GM19463 (cell line): Measurements from ENCODE around the gene ROBO4.

Experiments used
- ATAC-seq: cut with Tn5 transposase; IDR thresholded peaks from one replicate; pipeline ENCODE4 v1.9.1; 2021; ENCODE audit warnings: mild to moderate bottlenecking, moderate library complexity; ENCODE audit not compliant: unreplicated experiment

Gene ROBO4

DNA sequence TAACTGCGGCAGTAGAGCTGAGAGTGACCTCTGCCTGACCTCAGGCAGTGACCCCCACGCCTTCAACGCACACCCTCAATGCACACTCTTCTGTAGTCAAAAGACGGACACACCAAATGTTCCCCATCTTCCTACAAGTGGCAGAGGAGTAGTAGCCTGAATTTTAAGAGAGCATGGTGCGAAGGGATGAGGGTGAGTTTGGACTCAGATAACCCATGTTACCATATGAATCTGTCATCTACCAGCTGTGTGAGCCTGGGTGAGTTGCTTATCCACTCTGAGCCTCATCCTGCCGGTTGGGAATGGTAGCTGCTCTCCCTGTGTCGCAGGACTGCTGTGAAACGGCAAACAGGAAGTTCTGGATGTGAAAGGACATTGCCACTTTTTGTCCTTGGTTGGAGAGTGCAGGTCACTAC is 53.0 kb downstream of the ROBO4 start:
- ATAC-seq: no peak

DNA sequence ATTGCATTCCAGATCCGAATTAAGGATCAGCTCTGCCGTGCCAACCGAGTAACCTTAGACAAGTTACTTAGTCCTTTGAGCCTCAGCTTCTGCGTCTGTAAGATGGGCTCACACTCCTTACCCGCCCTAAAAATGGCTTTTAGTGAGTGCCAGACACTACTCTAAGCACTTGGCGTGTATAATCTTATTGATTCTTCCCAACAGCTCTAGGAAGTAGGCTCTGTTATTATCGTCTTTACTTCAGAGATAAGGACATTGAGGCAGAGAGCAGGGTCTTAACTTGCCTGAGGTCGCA is 54.1 kb downstream of the ROBO4 start:
- no peak for ATAC-seq

DNA sequence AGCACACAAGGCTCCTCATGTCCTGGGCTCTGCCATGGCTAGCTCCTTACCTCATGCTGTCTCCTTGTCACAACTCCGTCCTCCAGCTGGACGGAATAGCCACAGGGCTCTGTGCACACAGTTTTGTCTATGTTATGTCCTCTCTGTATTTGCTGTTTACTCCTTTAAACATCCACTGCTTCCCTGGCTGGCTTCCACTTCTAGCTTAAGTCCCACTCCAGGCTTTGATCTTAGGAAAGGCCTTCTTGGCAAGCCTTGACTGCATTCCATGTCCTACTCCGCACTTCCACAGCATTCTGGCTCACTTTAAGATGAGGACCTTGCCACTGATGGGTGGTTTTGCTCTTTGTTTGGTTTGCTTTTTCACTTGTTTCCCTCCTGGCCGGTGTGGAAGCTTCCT is 55.4 kb downstream of the ROBO4 start:
- ATAC-seq: no peak

DNA sequence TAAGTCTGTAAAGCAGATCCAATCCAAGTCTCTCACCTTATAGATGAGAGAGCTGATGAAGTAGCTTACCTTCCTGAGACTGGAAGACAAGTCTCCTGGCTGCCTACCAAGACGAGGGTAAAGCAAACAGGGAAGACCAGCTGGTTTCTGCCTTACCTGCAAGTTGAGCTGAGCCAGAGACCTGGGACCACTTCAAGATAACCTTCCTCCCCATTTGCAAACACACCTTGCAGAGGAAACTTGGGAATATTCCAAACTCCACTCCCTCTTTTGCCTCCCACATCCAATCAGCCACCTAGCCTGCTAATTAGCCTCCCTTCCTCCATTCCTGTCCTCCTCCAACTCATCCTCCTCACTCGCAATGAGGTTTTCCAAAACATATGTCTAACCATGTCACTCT is 55.8 kb downstream of the ROBO4 start:
- no peak for ATAC-seq

DNA sequence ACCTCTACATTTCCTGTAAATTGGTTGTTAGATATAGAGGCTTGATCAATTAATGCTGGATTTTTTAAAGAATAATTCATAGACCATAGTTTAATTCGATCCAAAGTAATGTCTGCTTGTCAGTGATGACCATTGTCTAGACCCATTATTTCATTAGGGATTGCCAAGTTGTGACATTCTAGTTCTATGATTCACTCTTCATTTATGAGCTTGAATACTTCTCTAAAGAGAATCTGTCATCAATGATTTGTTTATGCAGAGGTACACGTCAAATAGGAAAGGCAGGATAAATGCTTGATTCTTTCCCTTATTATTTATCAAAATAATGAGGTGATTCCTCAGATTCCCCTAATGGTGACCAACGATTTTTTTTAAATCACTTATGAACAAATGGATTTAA is 56.5 kb downstream of the ROBO4 start:
- no peak for ATAC-seq

DNA sequence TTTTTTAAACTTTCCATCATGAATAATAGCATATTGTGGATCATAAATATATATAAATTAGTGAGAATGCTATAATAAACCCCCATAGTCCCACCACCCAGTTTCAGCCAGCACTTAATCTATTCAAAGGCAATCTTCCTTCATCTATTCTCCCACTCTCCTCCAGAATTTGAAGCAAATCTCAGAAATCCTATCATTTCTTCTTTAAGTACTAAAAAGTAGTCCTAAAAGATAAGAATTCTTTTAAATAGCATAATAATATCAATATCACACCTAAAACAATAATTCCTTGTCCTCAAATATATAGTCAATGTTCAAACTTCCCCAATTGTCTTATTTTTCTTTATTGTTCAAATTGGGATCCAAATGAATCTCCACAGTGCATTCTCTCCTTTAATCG is 57.0 kb downstream of the ROBO4 start:
- ATAC-seq: no peak

DNA sequence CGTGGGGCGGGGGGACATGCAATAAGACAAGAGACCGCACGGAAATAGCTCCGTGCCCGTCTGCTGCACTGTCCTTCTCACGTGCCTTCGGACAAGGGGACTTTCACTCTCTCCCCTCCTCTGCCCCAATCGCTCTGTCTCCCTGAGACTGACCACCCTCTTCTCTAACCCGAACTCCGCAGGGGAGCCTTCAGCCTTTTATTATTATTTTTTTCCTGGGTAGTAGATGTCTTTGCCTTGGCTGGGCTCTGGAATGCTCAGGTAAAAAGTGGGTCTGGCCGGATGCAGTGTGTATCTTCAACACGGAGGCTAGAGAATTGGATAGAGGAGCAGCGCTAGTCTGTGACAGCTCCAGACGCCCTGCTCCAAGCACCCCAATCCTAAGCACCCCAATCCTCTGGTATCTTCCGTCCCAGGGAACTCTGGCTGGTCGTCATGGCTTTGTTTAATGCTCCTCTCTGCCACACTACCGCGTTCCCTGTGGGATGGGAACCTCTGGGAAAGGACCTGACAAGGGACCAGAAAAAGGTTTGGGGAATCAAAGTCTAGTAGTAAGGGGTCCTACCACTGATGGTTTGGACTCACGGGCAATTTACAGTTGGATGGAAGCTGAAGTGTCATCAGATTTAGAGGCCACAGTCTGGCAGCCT is 57.6 kb downstream of the ROBO4 start:
- no peak for ATAC-seq

DNA sequence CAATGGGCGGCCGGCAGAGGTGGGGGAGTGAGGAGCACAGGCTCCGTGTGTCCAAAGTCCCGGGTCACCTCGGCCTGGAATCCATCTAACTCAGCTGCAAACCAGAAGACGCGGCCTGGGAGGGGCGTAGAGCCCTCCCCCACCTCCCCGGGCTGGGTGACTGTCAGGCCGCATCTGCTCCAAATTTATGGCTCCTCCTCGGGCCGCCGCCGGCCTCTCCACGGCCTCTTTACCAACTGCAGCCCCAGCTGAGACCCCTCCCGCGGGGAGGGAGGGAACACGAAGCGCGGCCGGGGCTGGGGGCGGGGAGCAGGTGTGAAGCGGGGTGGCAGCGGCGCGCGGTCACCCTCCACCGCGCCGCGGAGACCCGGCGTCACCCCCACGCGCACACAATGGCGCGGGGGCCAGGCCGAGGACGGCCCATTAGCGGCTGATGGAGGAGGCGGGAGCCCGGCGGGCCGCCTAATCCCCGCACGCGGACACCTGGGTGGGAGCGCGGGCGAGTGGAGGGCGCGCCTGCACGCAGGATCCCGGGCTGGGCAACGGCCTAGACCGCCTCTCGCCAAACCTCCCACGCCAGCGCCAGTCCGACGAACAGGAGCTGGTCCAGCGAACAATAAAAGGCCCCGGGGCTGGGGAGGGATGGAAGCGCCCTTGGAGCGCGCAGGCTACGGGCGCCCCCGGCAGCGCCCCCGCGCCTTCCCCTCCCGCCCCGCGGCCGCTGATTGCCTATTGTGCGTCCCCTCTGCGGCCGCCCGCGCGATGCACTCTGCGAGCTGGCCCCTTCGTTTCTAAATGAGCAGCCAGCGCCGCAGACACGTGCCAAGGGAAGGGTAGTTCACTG is 58.3 kb downstream of the ROBO4 start:
- ATAC-seq: no peak

DNA sequence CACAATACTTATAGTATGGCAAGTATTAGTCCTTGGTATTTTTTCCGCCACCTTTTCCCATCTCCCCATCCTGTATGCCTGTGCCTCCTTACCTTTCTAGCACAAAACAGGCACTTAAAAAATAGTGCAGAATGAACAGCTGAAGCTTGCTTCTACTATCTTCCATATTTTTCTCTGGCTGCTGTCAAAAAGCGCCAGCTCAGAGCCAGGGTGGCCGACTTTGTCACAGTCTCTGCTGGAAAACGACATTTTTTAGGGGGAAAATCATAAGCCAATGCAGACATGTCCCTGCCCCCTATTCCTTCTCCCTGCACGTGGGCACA is 58.9 kb downstream of the ROBO4 start:
- no peak for ATAC-seq

- no peak for ATAC-seq
These were observed 60.2 kb downstream of the ROBO4 start for GRCh38 chr11:124837491-124837856.

DNA sequence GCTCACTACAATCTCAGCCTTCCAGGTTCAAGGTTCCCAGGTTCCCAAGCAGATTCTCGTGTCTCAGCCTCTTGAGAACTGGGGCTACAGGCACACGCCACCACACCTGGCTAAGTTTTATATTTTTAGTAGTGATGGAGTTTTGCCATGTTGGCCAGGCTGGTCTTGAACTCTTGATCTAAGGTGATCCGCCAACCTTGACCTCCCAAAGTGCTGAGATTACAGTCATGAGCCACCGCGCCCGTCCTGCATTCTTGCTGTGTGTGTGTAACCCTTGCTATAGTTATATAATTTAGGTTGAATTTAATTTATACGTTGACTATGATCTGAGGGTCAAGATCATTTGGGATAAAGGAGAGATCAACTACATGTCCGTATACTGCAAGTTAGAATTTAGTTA is 61.7 kb downstream of the ROBO4 start:
- no peak for ATAC-seq

- ATAC-seq: no peak
These were observed 63.0 kb downstream of the ROBO4 start for GRCh38 chr11:124834526-124835180.
